GM21825 (cell line): Measurements from ENCODE around the gene RERE.

Source experiments
- ATAC-seq: cut with Tn5 transposase; IDR thresholded peaks from one replicate; pipeline ENCODE4 v1.9.1; 2021; ENCODE audit warnings: mild to moderate bottlenecking, moderate library complexity; ENCODE audit not compliant: unreplicated experiment

RERE gene

GRCh38 chr1:8493916-8494540 lies 323.4 kb downstream of the RERE start:
- no peak for ATAC-seq

GRCh38 chr1:8487249-8487648 lies 330.2 kb downstream of the RERE start:
- no peak for ATAC-seq

- no peak for ATAC-seq
Measured at GRCh38 chr1:8486047-8486446, 331.4 kb downstream of the RERE start.

- ATAC-seq: no peak
Measured at GRCh38 chr1:8483586-8483985, 333.9 kb downstream of the RERE start.

GRCh38 chr1:8482979-8483381 lies 334.5 kb downstream of the RERE start:
- ATAC-seq: no peak

- no peak for ATAC-seq
Measured at GRCh38 chr1:8481650-8482380, 335.6 kb downstream of the RERE start.

- ATAC-seq: no peak
Measured at GRCh38 chr1:8478566-8478965, 338.9 kb downstream of the RERE start.

- ATAC-seq: no peak
Measured at GRCh38 chr1:8477983-8478362, 339.5 kb downstream of the RERE start.

GRCh38 chr1:8477166-8477982 lies 340.1 kb downstream of the RERE start:
- ATAC-seq: peak; percentile 68

- ATAC-seq: no peak
Measured at GRCh38 chr1:8476006-8476405, 341.4 kb downstream of the RERE start.

GRCh38 chr1:8474369-8474768 lies 343.1 kb downstream of the RERE start:
- ATAC-seq: no peak

GRCh38 chr1:8473891-8474300 lies 343.5 kb downstream of the RERE start:
- ATAC-seq: no peak

- no peak for ATAC-seq
Measured at GRCh38 chr1:8473121-8473875, 344.1 kb downstream of the RERE start.

- no peak for ATAC-seq
Measured at GRCh38 chr1:8472668-8473067, 344.8 kb downstream of the RERE start.

- no peak for ATAC-seq
Measured at GRCh38 chr1:8471451-8471850, 346.0 kb downstream of the RERE start.

- no peak for ATAC-seq
Measured at GRCh38 chr1:8468751-8469150, 348.7 kb downstream of the RERE start.

- no peak for ATAC-seq
Measured at GRCh38 chr1:8467308-8467707, 350.1 kb downstream of the RERE start.

GRCh38 chr1:8465692-8466091 lies 351.7 kb downstream of the RERE start:
- ATAC-seq: no peak

- no peak for ATAC-seq
Measured at GRCh38 chr1:8465013-8465412, 352.4 kb downstream of the RERE start.

- no peak for ATAC-seq
Measured at GRCh38 chr1:8464377-8464776, 353.1 kb downstream of the RERE start.
